ENCODE measurements around the gene GHRHR.

GHRHR gene

GRCh38 chr7:31017032-31017675 lies 53.4 kb downstream of the GHRHR start:
- no peak for DNase-seq (ENCODE audit: low read depth in 1 of 2, low spot score in 1 of 2)
- H3K4me3 ChIP-seq (replicated peaks; ENCODE audit: insufficient read depth, low read length), result no peak overlapping the region
- no peak overlapping the region for H3K27ac ChIP-seq (replicated peaks)
- TF ChIP-seq CTCF (IDR thresholded peaks at IDR 0.05; ENCODE audit: insufficient read depth, low read length) (no peak), REST (IDR thresholded peaks at IDR 0.05; ENCODE audit: insufficient replicate concordance, low read depth) (no peak), GABPA (IDR thresholded peaks at IDR 0.05; ENCODE audit: low read depth) (no peak), SPI1 (IDR thresholded peaks at IDR 0.05; ENCODE audit: borderline replicate concordance, low read depth) (no peak), POLR2AphosphoS5 (IDR thresholded peaks at IDR 0.05; ENCODE audit: low read depth) (no peak)
- no peaks in the 10 kb centered on the region for H3K27me3 ChIP-seq (ENCODE audit: insufficient read depth, poor library complexity, severe bottlenecking)

GRCh38 chr7:31017721-31018120 lies 54.0 kb downstream of the GHRHR start:
- Histone ChIP-seq H3K4me3 (replicated peaks; ENCODE audit: insufficient read depth, low read length) (no peak overlapping the region), H3K27ac (replicated peaks) (no peak overlapping the region), H3K27me3 (ENCODE audit: insufficient read depth, poor library complexity, severe bottlenecking) (no peaks in the 10 kb centered on the region)
- no peak for TF ChIP-seq CTCF (IDR thresholded peaks at IDR 0.05; ENCODE audit: insufficient read depth, low read length)
- DNase-seq (ENCODE audit: low read depth in 1 of 2, low spot score in 1 of 2), result no peak

- TF ChIP-seq CTCF (IDR thresholded peaks at IDR 0.05; ENCODE audit: insufficient read depth, low read length) (no peak), GABPA (IDR thresholded peaks at IDR 0.05; ENCODE audit: low read depth) (no peak), SPI1 (IDR thresholded peaks at IDR 0.05; ENCODE audit: borderline replicate concordance, low read depth) (no peak)
Observed at GRCh38 chr7:31019509-31019908, 55.8 kb downstream of the GHRHR start.

GRCh38 chr7:31020161-31020560 lies 56.4 kb downstream of the GHRHR start:
- TF ChIP-seq REST (IDR thresholded peaks at IDR 0.05; ENCODE audit: insufficient replicate concordance, low read depth) (no peak), CTCF (IDR thresholded peaks at IDR 0.05; ENCODE audit: insufficient read depth, low read length) (no peak), POLR2AphosphoS5 (IDR thresholded peaks at IDR 0.05; ENCODE audit: low read depth) (no peak), GABPA (IDR thresholded peaks at IDR 0.05; ENCODE audit: low read depth) (no peak), SPI1 (IDR thresholded peaks at IDR 0.05; ENCODE audit: borderline replicate concordance, low read depth) (no peak)
- Histone ChIP-seq H3K4me3 (replicated peaks; ENCODE audit: insufficient read depth, low read length) (no peak overlapping the region), H3K27me3 (ENCODE audit: insufficient read depth, poor library complexity, severe bottlenecking) (no peaks in the 10 kb centered on the region), H3K27ac (replicated peaks) (no peak overlapping the region)
- DNase-seq (ENCODE audit: low read depth in 1 of 2, low spot score in 1 of 2), result no peak

More at GRCh38 chr7:31019509-31019908, 55.8 kb downstream of the GHRHR start:
- no peak for DNase-seq (ENCODE audit: low read depth in 1 of 2, low spot score in 1 of 2)
- Histone ChIP-seq H3K27me3 (ENCODE audit: insufficient read depth, poor library complexity, severe bottlenecking) (no peaks in the 10 kb centered on the region), H3K4me3 (replicated peaks; ENCODE audit: insufficient read depth, low read length) (no peak overlapping the region), H3K27ac (replicated peaks) (no peak overlapping the region)
